Heart left ventricle (tissue), 16 donors: Measurements from ENCODE around the gene TMEM205. TPM values are rescaled to one million over a fixed set of nuclear protein-coding genes. Genes with fewer than 3 reads are reported as not detected.

ENCODE experiments used
- ATAC-seq, 4 donors: fragments of 200-7000 bp; cut with Tn5 transposase; one replicate each; pipeline ENCODE4 v1.9.1; 2020 to 2022; ENCODE audit warnings: moderate library complexity in 4 of 4, mild to moderate bottlenecking in 3 of 4, moderate number of reproducible peaks in 1 of 4
- DNase-seq, 5 donors: peaks; one replicate each; pipeline ENCODE4 v3.0.0-alpha.2; 2020
- H3K27ac ChIP-seq, 12 donors: fragments of 200-600 bp; sonication (generic) in 4 of 12; one replicate each; pipeline versions ENCODE4 v1.5.0 to v1.8.0; 2016 to 2022; ENCODE audit warnings: mild to moderate bottlenecking in 2 of 12
- H3K27me3 ChIP-seq, 9 donors: fragments of 200-600 bp; sonication (generic) in 2 of 9; one replicate each; pipeline versions ENCODE4 v1.5.1 to v1.8.0; 2016 to 2022; ENCODE audit warnings: mild to moderate bottlenecking in 3 of 9
- H3K36me3 ChIP-seq, 9 donors: fragments of 200-600 bp; sonication (generic) in 2 of 9; one replicate each; pipeline versions ENCODE4 v1.5.0 to v1.8.0; 2018 to 2022; ENCODE audit warnings: mild to moderate bottlenecking in 2 of 9
- H3K4me1 ChIP-seq, 12 donors: fragments of 200-600 bp; sonication (generic) in 4 of 12; one replicate each; pipeline versions ENCODE4 v1.5.0 to v1.8.0; 2016 to 2022; ENCODE audit warnings: mild to moderate bottlenecking in 3 of 12
- H3K4me3 ChIP-seq, 12 donors: fragments of 200-600 bp; sonication (generic) in 4 of 12; one replicate each; pipeline versions ENCODE4 v1.5.0 to v1.8.0; 2017 to 2022; ENCODE audit warnings: mild to moderate bottlenecking in 9 of 12, moderate library complexity in 4 of 12
- H3K9me3 ChIP-seq, 12 donors: fragments of 200-600 bp; sonication (generic) in 4 of 12; one replicate each; pipeline versions ENCODE4 v1.5.0 to v1.8.0; 2016 to 2022; ENCODE audit warnings: mild to moderate bottlenecking in 1 of 12
- CTCF ChIP-seq, 12 donors: fragments of 200-600 bp; sonication (generic) in 4 of 12; IDR thresholded peaks; one replicate each; pipeline versions ENCODE4 v1.5.0 to v1.8.0; 2018 to 2022; ENCODE audit warnings: antibody characterized with exemption in 12 of 12, mild to moderate bottlenecking in 5 of 12
- POLR2A ChIP-seq, 2 donors: fragments of 450-650 bp; IDR thresholded peaks; one replicate each; pipeline ENCODE4 v1.6.1; 2017; ENCODE audit warnings: antibody characterized with exemption in 2 of 2, mild to moderate bottlenecking in 2 of 2, moderate library complexity in 2 of 2
- WGBS, 4 donors: extraction: QIAGEN DNeasy Blood & Tissue Kit in 2 of 4; methylation state at CpG; one replicate each; pipeline versions ENCODE4 v1.1.5 to v1.1.7; 2013 to 2018; 5-methylcytosine and 5-hydroxymethylcytosine counted together
- intact Hi-C, 10 donors: fragments of 100-400 bp; cut with DNase I; formaldehyde crosslinking; loops; one replicate each; pipeline versions ENCODE4 v1.11.1 to v1.14.2; 2022
- polyA plus RNA-seq, 2 donors: library from polyadenylated mRNA; stranded (reverse); fragments of 200-250 nt; gene quantifications; one replicate each; pipeline ENCODE4 v1.2.3, GENCODE V29; 2013
- total RNA-seq, 9 donors: library from RNA; depleted of rRNA in 2 of 9; stranded (reverse); fragments of >200 nt in 2 of 9; fragmentation: NEBNext Ultra II Directional in 3 of 9; extraction: Animal tissue kit (Norgen Biotek cat#: 25700) in 3 of 9; gene quantifications; one replicate each; pipeline versions ENCODE4 v1.1.0 to v1.2.4, GENCODE V29; 2016 to 2023
- donor health status: ischemic (EF 13 %, LVEDD 7.1; RV severe dilation, severe dysfunction).
- donor health status: healthy with polysubstance abuse.
- donor health status: DM: no; HTN: yes; CAD: no.
- donor health status: DM: no; HTN: no; CAD: no.
- donor health status: ischemic (EF 25% LVEDD 6.9; RV normal size, moderate dysfunction).
- donor health status: ischemic (EF 25% LVEDD 5.7; RV mildly dilated, moderate dysfunction).
- donor health status: healthy.
- donor health status: DM: yes; HTN: yes; CAD: no.
- donor health status: ischemic (EF 35%, LVEDD 5.7; RV mildly dilated, moderate dysfunction).
- donor health status: nonischemic (EF 11% LVEDD 7.7; RV severe dilation, severe dysfunction).
- donor health status: DM: yes; HTN: yes; CAD: no.
- donor health status: PGD.
- donor health status: ischemic (EF 29% LVEDD 5.4; RV normal size, mild dysfunction).
- donor health status: nonischemic (EF 23%, LVEDD 6.1; RV moderate dilation, normal function).

TMEM205 gene
- total and polyA plus RNA-seq, 11 donors, result 68.3 to 372 (median 90.6) TPM

- intact Hi-C loops, result loop anchor here in 2 of 10 donors (10.0 kb wide), 3 partner anchors 47 to 97 kb away; partner anchors contain the start of genes ELAVL3 (in 1 of the 2), ODAD3 (in 1 of the 2) and PRKCSH (in 1 of the 2)
- Histone ChIP-seq H3K27me3 (peaks cover 0 to 13% (median 3%) of the 10 kb centered on the region in 9 donors), H3K4me1 (peaks cover 0 to 30% (median 17%) of the 10 kb centered on the region in 12 donors), H3K27ac (no peak overlapping the region), H3K36me3 (no peaks in the 10 kb centered on the region), H3K9me3 (peaks cover 0 to 9% (median 2%) of the 10 kb centered on the region in 12 donors), H3K4me3 (no peak overlapping the region)
- DNase-seq, result no peak
- 75 to 81% (median 77%) methylated on average over 19 of the region's 19 CpGs for WGBS, 4 donors
- no peak for ATAC-seq
- no peak for TF ChIP-seq CTCF (IDR thresholded peaks at IDR 0.05)
- TF ChIP-seq POLR2A (IDR thresholded peaks at IDR 0.05), result no peak
Observed at GRCh38 chr19:11387162-11388034, 41.3 kb upstream of the TMEM205 start.

DNA sequence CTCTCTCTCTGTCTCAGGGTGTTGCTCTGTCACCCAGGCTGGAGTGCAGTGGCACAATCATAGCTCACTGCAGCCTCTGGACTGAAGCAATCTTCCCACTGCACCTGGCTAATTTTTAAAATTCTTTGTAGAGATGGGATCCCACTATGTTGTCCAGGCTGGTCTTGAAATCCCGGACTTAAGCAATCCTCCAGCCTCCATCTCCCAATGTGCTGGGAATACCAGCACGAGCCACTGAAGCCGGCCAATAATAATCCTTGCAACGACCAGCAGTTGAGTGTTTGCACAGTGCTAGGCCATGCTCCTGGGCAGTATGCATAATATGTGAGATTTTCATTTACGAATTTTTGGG, 38.7 kb upstream of the TMEM205 start:
- no peak overlapping the region for H3K4me3 ChIP-seq

GRCh38 chr19:11383706-11384048, 37.6 kb upstream of the TMEM205 start:
- WGBS, 4 donors, result 0 to 2% (median 1%) methylated on average over 6 to 9 of the region's 9 CpGs
- no peak for DNase-seq
- H3K36me3 ChIP-seq, result no peaks in the 10 kb centered on the region
- H3K4me1 ChIP-seq, result peaks cover 0 to 56% (median 29%) of the 10 kb centered on the region in 12 donors
- peaks cover 0 to 16% (median 3%) of the 10 kb centered on the region in 9 donors for H3K27me3 ChIP-seq
- peak overlapping the region in 5 of 12 donors; percentile 44 to 73 (median 57) for H3K27ac ChIP-seq
- H3K9me3 ChIP-seq, result no peaks in the 10 kb centered on the region
- TF ChIP-seq CTCF (IDR thresholded peaks at IDR 0.05) (no peak), POLR2A (IDR thresholded peaks at IDR 0.05) (no peak)
- intact Hi-C loops, result loop anchor here in 6 of 10 donors (5.0 to 10.0 kb wide), 11 partner anchors 34 to 204 kb away; partner anchors contain the start of genes ELAVL3 (in 2 of the 6), ODAD3 (in 2 of the 6), PRKCSH (in 2 of the 6) and CCDC159 (in 1 of the 6)
- peak overlapping the region; percentile 33 to 62 (median 54) for H3K4me3 ChIP-seq
- no peak for ATAC-seq

More for the DNA sequence above, 38.7 kb upstream of the TMEM205 start:
- WGBS, 4 donors, result 83 to 87% (median 86%) methylated on average over 5 of the region's 5 CpGs
- Histone ChIP-seq H3K9me3 (no peaks in the 10 kb centered on the region), H3K27ac (no peak overlapping the region), H3K4me1 (peaks cover 0 to 52% (median 29%) of the 10 kb centered on the region in 12 donors), H3K36me3 (no peaks in the 10 kb centered on the region), H3K27me3 (peaks cover 0 to 16% (median 3%) of the 10 kb centered on the region in 9 donors)
- TF ChIP-seq POLR2A (IDR thresholded peaks at IDR 0.05) (no peak), CTCF (IDR thresholded peaks at IDR 0.05) (no peak)
- DNase-seq, result no peak
- intact Hi-C loops, result loop anchor here in 6 of 10 donors (5.0 to 10.0 kb wide), 11 partner anchors 33 to 203 kb away; partner anchors contain the start of genes ELAVL3 (in 2 of the 6), ODAD3 (in 2 of the 6), PRKCSH (in 2 of the 6) and CCDC159 (in 1 of the 6)
- ATAC-seq, result no peak
